NCI-H2107 treated with DMSO at 0.1 percent for 48 hours (cell line): Measurements from ENCODE around the gene B4GALT6.

Experiments
- DNase-seq: peaks from one replicate; lab custom pipeline; 2025; ENCODE audit not compliant: unreplicated experiment; lab: John Stamatoyannopoulos, UW

Gene B4GALT6

DNA sequence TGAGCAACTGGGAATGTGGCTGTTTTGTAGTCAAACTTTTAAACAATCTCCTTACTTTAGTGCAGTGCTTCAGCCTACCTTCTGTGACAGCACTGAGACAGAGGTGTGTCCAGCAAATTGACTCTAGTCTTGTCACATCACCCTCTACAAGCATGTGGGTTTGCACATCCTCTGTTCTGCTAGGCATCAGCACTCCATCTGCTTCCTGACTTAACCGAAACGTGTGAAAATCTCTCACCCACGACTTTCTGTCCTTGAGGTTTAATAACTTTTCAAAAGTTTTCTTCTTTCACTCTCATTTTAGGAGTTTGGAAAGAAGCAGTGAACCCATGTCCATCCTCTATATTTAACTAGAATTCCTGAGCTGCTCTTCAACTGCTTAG is 50.1 kb downstream of the B4GALT6 start:
- DNase-seq: no peak

DNA sequence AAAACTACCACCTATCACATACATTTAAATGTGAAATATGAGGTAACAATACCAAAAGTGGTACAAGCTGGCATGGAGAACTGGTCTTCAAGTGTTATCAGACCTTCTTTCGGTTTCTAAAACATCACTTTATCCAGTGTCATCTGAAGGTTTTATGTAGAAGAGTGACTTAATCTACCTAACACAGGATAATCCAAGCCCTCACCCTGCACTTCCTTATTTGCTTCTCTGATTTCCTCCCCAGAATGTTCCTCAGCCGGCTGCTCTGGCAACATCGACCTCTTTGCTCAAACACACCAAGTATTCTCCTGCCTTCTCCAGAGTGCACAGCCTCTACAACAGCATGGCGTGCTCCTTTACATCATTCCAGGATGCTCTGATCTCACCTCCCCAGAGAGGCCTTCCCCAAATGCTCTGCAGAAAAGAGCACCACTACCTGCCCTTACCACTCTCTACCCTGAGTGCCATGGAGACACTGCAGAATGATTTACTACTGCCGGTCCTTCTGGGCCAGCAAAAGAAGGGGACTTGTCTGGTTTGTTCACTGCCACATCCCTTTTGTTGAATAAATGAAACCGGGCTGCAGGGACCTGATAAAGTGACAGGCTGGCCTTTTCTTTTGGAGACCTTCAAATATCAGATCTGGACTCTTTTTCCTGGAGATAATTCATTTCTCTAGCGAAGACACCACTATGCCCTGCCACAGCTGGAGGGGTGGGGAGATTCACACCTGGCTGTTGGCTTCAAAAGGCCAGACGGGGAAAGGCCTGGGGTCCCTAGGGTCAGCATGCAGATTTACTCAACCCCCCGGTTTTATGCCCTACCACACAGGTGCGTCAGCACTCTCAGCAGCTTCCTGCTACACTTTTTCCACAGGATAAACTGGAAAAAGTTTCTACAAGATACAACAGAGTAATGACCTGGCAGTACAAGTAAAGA is 50.7 kb downstream of the B4GALT6 start:
- DNase-seq: no peak

DNA sequence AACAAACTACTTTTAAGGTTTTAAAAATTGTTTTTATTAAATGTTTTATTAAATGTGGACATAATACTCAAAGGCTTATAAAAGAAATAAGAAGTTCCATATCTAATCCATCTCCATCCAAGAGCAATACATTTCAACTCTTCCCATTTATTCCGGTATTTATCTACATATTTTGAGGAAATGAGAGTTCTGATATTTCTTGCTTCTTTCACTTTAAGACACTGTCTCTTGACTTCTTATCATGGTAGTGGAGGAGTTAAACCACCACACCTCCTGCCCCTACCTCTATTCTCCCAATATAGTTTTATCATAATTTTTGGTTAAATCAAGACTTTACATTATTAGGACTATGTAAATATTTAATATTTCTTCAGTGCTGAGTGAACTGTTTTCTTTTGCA is 52.0 kb downstream of the B4GALT6 start:
- no peak for DNase-seq

GRCh38 chr18:31631526-31631925 is 52.9 kb downstream of the B4GALT6 start:
- DNase-seq: no peak

DNA sequence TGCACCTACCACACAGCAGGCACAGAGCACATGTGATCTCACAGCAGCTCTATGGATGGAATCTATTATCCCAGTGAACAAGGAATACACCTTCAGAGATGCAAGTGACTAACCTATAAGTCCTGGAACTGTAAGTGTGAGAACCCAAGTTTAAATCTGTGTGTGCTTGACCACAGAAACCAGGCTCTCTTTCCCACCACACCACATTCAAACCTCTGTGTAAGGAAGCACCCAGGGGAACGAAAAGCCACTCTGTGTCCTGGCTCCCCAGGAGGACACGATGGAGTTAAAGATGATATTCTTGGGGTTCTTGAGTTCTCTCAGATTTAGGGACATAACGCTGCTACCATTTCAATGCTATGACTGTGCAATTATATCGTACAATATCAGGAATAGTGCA is 53.8 kb downstream of the B4GALT6 start:
- DNase-seq: no peak

- DNase-seq: no peak
Observed at GRCh38 chr18:31626409-31626808, 58.0 kb downstream of the B4GALT6 start.

- no peak for DNase-seq
Observed at GRCh38 chr18:31624892-31625640, 59.3 kb downstream of the B4GALT6 start.

DNA sequence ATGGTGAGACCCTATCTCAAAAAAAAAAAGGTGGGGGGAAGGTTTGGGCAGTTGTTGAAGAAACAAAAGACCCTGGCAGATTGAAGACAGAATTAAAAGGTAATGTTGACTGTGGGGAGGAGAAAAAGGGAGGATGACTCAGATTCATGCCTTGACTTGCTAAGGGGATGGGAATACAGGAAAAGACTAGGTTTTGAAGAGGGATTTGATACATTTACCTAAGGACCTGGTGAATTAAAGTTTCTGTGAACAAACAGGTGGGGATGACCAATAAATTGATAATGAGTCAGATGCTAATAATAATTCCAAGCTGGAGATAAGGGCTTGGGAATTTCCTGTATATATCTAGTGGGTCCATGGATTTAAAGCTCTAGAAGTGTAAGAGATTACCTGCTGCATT is 65.1 kb downstream of the B4GALT6 start:
- DNase-seq: no peak

GRCh38 chr18:31618801-31619200 is 65.6 kb downstream of the B4GALT6 start:
- DNase-seq: no peak

DNA sequence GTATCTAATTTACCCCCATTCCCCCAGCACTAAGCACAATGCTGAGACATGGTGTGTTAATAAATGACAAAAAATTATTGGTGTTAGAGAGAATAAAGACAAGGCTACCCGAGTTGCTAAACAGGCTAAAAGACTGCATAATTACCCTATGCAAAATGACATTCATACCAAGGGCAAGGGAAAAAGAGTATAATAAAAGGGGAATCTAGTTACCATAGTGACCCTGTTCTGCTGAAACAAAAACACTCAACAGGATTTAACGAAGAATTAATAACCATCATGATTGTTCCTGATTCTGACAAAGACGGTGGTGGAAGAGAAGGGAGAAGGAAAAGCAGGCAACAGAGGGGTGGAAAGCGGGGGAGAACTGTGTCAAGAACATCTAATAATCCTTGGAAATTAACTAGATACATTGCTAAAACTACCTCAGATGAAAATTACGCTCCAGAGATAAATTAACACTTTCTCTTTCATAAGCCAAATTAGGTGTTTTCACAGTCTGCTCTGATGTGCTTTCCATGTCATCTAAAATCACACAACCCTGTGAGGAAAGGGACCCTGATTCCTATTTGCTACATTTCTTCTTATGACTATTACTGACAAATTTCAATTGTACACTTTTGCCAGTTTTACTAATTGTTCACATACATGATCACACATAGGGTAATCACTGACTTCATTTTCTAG is 67.2 kb downstream of the B4GALT6 start:
- no peak for DNase-seq

- DNase-seq: no peak
Observed at GRCh38 chr18:31616586-31616985, 67.8 kb downstream of the B4GALT6 start.

GRCh38 chr18:31614044-31614443 is 70.3 kb downstream of the B4GALT6 start:
- DNase-seq: no peak

DNA sequence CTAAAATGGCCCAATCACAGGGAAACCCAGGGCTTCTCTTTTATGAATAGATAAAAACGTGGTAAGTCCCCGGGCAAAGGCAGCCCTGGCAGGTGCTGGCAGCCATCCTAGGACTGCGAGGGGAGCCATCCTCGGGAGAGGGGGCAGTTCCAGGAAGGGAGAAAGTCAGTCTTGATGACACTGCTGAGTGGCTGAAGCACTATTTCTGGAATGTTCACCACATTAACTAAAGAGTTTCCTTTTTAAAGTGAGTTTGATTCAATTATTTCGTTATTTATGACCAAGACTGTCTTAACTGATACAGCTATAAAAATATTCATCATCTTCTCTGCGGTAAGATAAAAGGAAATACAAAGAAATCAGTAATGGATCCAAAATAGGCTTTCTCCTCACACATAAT is 72.3 kb downstream of the B4GALT6 start:
- DNase-seq: no peak

- DNase-seq: no peak
Observed at GRCh38 chr18:31611511-31611910, 72.9 kb downstream of the B4GALT6 start.

- DNase-seq: no peak
Observed at GRCh38 chr18:31610286-31611205, 73.8 kb downstream of the B4GALT6 start.

GRCh38 chr18:31609886-31610285 is 74.5 kb downstream of the B4GALT6 start:
- DNase-seq: no peak

GRCh38 chr18:31607384-31607783 is 77.0 kb downstream of the B4GALT6 start:
- no peak for DNase-seq

- DNase-seq: no peak
Observed at GRCh38 chr18:31606265-31606664, 78.1 kb downstream of the B4GALT6 start.

- no peak for DNase-seq
Observed at GRCh38 chr18:31603315-31603714, 81.1 kb downstream of the B4GALT6 start.

- no peak for DNase-seq
Observed at GRCh38 chr18:31598021-31598805, 86.2 kb downstream of the B4GALT6 start.
